ENCODE measurements around the gene ATF6. TPM values are rescaled to one million over a fixed set of nuclear protein-coding genes. Genes with fewer than 3 reads are reported as not detected.

ATF6 gene
- total RNA-seq, 6 experiments from 2014 or later = 16.5 to 24.4 (median 20.4) TPM

GRCh38 chr1:161890574-161890973 is 124.5 kb downstream of the ATF6 start:
- peaks cover 0 to 4% (median 2%) of the 10 kb centered on the region in 4 donors for H3K36me3 ChIP-seq
- TF ChIP-seq CTCF (IDR thresholded peaks at IDR 0.05) (no peak), POLR2A (IDR thresholded peaks at IDR 0.05) (no peak)
- H3K9me3 ChIP-seq = no peaks in the 10 kb centered on the region
- no peak for DNase-seq
- intact Hi-C loops (cut with DNase I) = no loop called here
- no peak overlapping the region for H3K27ac ChIP-seq
- H3K4me1 ChIP-seq = no peaks in the 10 kb centered on the region
- 100% methylated on average over 4 of the region's 22 CpGs for WGBS (ENCODE audit: insufficient coverage, low coverage, low lambda C conversion rate, missing lambda C conversion rate)
- no peaks in the 10 kb centered on the region for H3K27me3 ChIP-seq
- no peak overlapping the region for H3K4me3 ChIP-seq
- no peak for ATAC-seq

GRCh38 chr1:161899091-161899490 is 133.0 kb downstream of the ATF6 start:
- H3K4me3 ChIP-seq = no peak overlapping the region

GRCh38 chr1:161900160-161900559 is 134.0 kb downstream of the ATF6 start:
- 81% methylated on average over 5 of the region's 5 CpGs for WGBS (ENCODE audit: insufficient coverage, low coverage, low lambda C conversion rate, missing lambda C conversion rate)
- Histone ChIP-seq H3K27me3 (no peaks in the 10 kb centered on the region), H3K36me3 (no peaks in the 10 kb centered on the region), H3K9me3 (no peaks in the 10 kb centered on the region), H3K27ac (no peak overlapping the region), H3K4me1 (no peaks in the 10 kb centered on the region), H3K4me3 (no peak overlapping the region)
- intact Hi-C loops (cut with DNase I) = no loop called here
- no peak for TF ChIP-seq CTCF (IDR thresholded peaks at IDR 0.05)
- TF ChIP-seq POLR2A (IDR thresholded peaks at IDR 0.05) = no peak
- ATAC-seq (no peak), DNase-seq (no peak)

More at GRCh38 chr1:161899091-161899490, 133.0 kb downstream of the ATF6 start:
- ATAC-seq = no peak
- H3K36me3 ChIP-seq = no peaks in the 10 kb centered on the region
- H3K4me1 ChIP-seq = no peaks in the 10 kb centered on the region
- WGBS (ENCODE audit: insufficient coverage, low coverage, low lambda C conversion rate, missing lambda C conversion rate) = 90% methylated on average over 2 of the region's 2 CpGs
- H3K27ac ChIP-seq = no peak overlapping the region
- no peak for DNase-seq
- intact Hi-C loops (cut with DNase I) = no loop called here
- no peaks in the 10 kb centered on the region for H3K27me3 ChIP-seq
- no peak for TF ChIP-seq CTCF (IDR thresholded peaks at IDR 0.05)
- no peak for TF ChIP-seq POLR2A (IDR thresholded peaks at IDR 0.05)
- H3K9me3 ChIP-seq = no peaks in the 10 kb centered on the region

- no peaks in the 10 kb centered on the region for H3K4me1 ChIP-seq
- H3K36me3 ChIP-seq = no peaks in the 10 kb centered on the region
- no peaks in the 10 kb centered on the region for H3K27me3 ChIP-seq
- ATAC-seq = no peak
- intact Hi-C loops (cut with DNase I) = no loop called here
- no peak overlapping the region for H3K27ac ChIP-seq
- TF ChIP-seq POLR2A (IDR thresholded peaks at IDR 0.05) = no peak
- TF ChIP-seq CTCF (IDR thresholded peaks at IDR 0.05) = no peak
- H3K9me3 ChIP-seq = no peaks in the 10 kb centered on the region
- 94% methylated on average over 2 of the region's 2 CpGs for WGBS (ENCODE audit: insufficient coverage, low coverage, low lambda C conversion rate, missing lambda C conversion rate)
- H3K4me3 ChIP-seq = no peak overlapping the region
- no peak for DNase-seq
Measured at GRCh38 chr1:161902182-161902581, 136.1 kb downstream of the ATF6 start.
